BJ (cell line): Measurements from ENCODE around the gene UNC50. TPM values are rescaled to one million over a fixed set of nuclear protein-coding genes. Genes with fewer than 3 reads are reported as not detected.

Source experiments
- CTCF ChIA-PET: fragments of 350-600 bp; formaldehyde crosslinking; extraction: SDS; loops from one replicate; lab custom pipeline; 2021; ENCODE audit warnings: antibody characterized with exemption, inconsistent platforms; lab: Yijun Ruan, JAX
- POLR2A ChIA-PET: fragments of 300-600 bp; sonication (Branson Sonifier 250); formaldehyde crosslinking; extraction: SDS; loops from one replicate; lab custom pipeline; 2021; ENCODE audit warnings: antibody characterized with exemption; lab: Charles Lee
- DNase-seq: peaks from one replicate; pipeline ENCODE4 v3.0.0-alpha.2; 2011; ENCODE audit warnings: low read depth
- H3K27me3 ChIP-seq: 2 replicates; pipeline ENCODE4 v1.6.0; 2011; ENCODE audit warnings: low read length; ENCODE audit not compliant: control insufficient read depth, insufficient read depth
- H3K36me3 ChIP-seq: 2 replicates; pipeline ENCODE4 v1.5.1; 2011; ENCODE audit warnings: low read length; ENCODE audit not compliant: control insufficient read depth, insufficient read depth
- H3K4me3 ChIP-seq: 2 replicates; pipeline ENCODE4 v1.5.1; 2011; ENCODE audit warnings: low read depth, mild to moderate bottlenecking, control low read depth, low read length
- polyA plus RNA-seq: library from polyadenylated mRNA; depleted of rRNA; stranded (reverse); fragments of >200 nt; gene quantifications from 2 replicates; pipeline ENCODE4 v1.2.3, GENCODE V29; 2011
- TF ChIP-seq, protein P1 (sequence below): IDR thresholded peaks from 2 replicates; pipeline ENCODE4 v1.5.1; 2011; ENCODE audit warnings: low read depth, mild to moderate bottlenecking, control low read depth, inconsistent platforms, low read length, moderate library complexity; ENCODE audit not compliant: insufficient read depth

UNC50 gene
- polyA plus RNA-seq, 1 experiment = 18.3 TPM

DNA sequence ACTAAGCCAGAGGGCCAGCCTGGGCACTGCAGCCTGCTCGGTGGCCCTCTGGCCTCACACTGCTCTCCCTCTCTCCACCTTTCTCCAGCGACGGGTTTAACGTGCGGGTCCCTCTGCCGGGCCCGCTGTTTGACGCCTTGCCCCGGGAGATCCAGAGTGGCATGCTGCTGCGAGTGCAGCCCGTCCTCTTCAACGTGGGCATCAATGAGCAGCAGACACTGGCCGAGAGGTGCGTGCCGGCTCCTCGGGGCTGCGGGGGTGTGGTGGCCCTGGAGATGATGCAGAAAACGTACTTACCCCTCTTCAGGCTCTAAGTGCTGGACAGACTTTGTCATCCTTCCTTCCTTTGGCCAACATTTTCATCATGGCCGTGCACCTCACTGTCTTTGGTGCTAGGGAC lies 42.4 kb upstream of the UNC50 start:
- CTCF ChIA-PET = no interaction called here
- TF ChIP-seq, protein P1, sequence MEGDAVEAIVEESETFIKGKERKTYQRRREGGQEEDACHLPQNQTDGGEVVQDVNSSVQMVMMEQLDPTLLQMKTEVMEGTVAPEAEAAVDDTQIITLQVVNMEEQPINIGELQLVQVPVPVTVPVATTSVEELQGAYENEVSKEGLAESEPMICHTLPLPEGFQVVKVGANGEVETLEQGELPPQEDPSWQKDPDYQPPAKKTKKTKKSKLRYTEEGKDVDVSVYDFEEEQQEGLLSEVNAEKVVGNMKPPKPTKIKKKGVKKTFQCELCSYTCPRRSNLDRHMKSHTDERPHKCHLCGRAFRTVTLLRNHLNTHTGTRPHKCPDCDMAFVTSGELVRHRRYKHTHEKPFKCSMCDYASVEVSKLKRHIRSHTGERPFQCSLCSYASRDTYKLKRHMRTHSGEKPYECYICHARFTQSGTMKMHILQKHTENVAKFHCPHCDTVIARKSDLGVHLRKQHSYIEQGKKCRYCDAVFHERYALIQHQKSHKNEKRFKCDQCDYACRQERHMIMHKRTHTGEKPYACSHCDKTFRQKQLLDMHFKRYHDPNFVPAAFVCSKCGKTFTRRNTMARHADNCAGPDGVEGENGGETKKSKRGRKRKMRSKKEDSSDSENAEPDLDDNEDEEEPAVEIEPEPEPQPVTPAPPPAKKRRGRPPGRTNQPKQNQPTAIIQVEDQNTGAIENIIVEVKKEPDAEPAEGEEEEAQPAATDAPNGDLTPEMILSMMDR = no peak
- Histone ChIP-seq H3K27me3 (no peaks in the 10 kb centered on the region), H3K36me3 (peaks cover 15% of the 10 kb centered on the region), H3K4me3 (no peak overlapping the region)
- POLR2A ChIA-PET = no interaction called here
- DNase-seq = no peak

DNA sequence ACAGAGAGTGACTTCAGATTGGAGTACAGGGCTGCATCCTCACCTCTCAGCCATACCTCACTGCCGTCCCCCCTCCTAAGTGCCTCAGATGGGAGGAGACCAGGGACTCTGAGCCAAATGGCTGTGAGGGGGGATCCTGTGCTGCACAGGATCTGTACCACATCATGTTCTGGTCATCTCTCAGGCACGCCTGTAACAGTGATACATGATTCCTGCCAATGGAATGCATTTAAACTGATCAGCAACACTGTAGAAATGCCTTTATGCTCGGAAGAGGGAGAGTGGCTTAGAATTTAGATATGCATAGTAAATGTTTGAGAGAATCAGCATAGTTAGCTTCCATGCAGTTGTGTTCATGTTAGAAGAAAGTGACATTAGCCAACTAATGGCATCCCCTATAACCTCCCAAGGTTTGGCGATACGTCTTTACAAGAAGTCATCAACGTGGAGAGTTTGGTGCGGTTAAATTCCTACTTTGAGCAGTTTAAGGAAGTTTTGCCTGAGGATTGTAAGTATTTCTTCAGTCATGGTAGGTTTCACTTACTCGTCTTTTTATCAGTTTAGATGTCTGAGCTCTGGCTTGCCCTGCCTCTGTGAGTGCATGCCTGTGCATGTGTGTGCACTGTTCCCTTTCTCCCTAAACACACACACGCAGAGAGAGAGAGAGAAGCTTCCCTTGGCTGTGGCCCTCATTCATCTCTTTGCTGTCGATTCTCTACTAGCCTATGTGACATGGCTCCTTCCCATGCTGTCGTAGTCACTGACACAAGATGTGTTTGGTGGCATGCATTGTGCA lies 40.0 kb upstream of the UNC50 start:
- no peak for DNase-seq
- peaks cover 15% of the 10 kb centered on the region for H3K36me3 ChIP-seq
- POLR2A ChIA-PET = interaction anchor here (0.7 kb wide), 1 partner anchor 795 kb away, joined by 3 read pairs; no protein-coding TSS in a partner anchor
- CTCF ChIA-PET = interaction anchor here (0.7 to 1.7 kb wide), 8 partner anchors 9 to 303 kb away, joined by 3 to 11 read pairs (median 6); no protein-coding TSS in a partner anchor
- no peak overlapping the region for H3K4me3 ChIP-seq
- no peaks in the 10 kb centered on the region for H3K27me3 ChIP-seq
- TF ChIP-seq, protein P1 = no peak

DNA sequence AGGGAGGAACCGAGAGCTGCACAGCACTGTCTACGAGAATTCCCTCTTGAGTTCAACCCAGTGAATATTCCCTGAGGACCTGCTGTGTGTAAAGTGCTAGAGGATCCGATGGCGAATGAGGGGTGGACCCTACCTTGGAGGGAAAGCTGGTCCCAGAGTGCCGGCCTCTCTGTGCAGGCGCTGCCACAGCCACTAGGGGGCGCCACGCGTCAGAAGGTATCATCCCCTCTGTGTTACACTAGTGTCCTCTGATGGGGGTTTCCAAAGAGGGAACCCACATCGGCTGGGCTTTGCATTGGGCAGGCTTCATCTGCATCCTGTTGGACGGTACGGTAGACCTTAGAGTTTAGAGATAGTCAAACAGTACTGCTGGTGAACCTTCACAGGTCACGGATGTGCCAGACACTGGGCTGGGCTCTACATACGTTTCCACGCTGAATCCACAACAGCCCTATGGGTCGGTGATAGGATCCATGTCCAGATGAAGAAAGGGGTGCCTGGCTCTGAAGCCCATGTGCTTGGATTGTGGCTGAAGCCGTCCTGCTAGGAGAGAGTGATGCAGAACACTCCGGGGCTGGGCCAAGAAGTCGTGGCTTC lies 39.1 kb upstream of the UNC50 start:
- ChIA-PET POLR2A (no interaction called here), CTCF (interaction anchor here (0.7 to 1.7 kb wide), 10 partner anchors 9 to 302 kb away, joined by 3 to 11 read pairs (median 4); no protein-coding TSS in a partner anchor)
- TF ChIP-seq, protein P1 = peak; percentile 83
- no peak overlapping the region for H3K4me3 ChIP-seq
- DNase-seq = no peak
- peaks cover 14% of the 10 kb centered on the region for H3K36me3 ChIP-seq
- no peaks in the 10 kb centered on the region for H3K27me3 ChIP-seq

DNA sequence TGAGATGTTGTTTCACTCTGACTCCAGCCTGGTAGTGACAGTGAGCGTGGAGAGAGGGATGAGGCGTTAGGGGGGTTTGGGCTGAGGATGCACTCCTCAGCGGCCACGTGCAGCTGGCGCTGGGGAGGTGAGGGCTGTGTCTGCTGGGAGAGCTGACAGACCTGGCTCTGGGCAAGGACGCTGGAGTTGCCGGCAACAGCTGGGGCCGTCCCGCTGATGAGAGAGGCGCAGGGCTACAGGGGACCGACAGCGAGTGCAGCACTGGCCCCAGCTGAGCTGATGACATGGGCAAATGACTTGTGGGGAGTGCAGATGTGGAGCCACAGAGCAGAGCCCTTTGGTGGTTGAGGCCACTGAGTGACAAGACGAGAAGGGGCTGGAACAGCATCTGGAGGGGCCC lies 38.5 kb upstream of the UNC50 start:
- CTCF ChIA-PET = interaction anchor here (0.9 to 1.1 kb wide), 3 partner anchors 10 to 32 kb away, joined by 3 read pairs; no protein-coding TSS in a partner anchor
- H3K36me3 ChIP-seq = peaks cover 12% of the 10 kb centered on the region
- POLR2A ChIA-PET = no interaction called here
- H3K27me3 ChIP-seq = no peaks in the 10 kb centered on the region
- no peak for DNase-seq
- TF ChIP-seq, protein P1 = no peak
- no peak overlapping the region for H3K4me3 ChIP-seq

DNA sequence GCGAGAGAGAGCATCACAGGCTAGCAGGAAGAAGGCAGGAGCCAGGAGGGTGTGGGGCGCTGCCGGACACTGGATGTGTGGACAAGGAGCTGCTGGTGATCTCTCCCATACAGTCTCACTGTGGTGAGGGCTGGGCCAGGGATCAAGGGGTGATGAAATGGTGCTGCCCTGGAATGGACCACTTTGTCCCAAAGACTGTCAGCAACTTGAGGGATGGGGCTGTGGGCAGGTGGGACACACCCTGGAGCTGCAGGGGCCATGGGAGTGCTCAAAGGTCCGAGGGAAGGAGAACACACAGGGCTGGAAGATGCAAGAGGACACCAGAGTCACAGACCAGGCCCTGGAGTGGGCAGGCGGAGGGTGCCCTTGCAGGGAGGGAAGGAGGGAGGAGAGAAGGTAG lies 38.0 kb upstream of the UNC50 start:
- TF ChIP-seq, protein P1 = no peak
- DNase-seq = no peak
- H3K27me3 ChIP-seq = no peaks in the 10 kb centered on the region
- ChIA-PET POLR2A (no interaction called here), CTCF (interaction anchor here (0.9 to 1.1 kb wide), 2 partner anchors 10 to 17 kb away, joined by 3 read pairs; no protein-coding TSS in a partner anchor)
- peaks cover 10% of the 10 kb centered on the region for H3K36me3 ChIP-seq
- H3K4me3 ChIP-seq = no peak overlapping the region
